Thyroid gland (tissue), 4 donors: ENCODE data around the gene NATD1. TPM values are rescaled to one million over a fixed set of nuclear protein-coding genes. Genes with fewer than 3 reads are reported as not detected.

ENCODE experiments used
- DNase-seq, 2 donors: peaks; one replicate each; pipeline ENCODE4 v3.0.0-alpha.2; 2019
- H3K27ac ChIP-seq, 3 donors: fragments of 200-600 bp; sonication (generic); 1 replicate in 2 of 3; 2 replicates in 1 of 3; pipeline ENCODE4 v1.5.1; 2016 to 2019; ENCODE audit warnings: mild to moderate bottlenecking in 1 of 3, moderate library complexity in 1 of 3
- H3K27me3 ChIP-seq: fragments of 200-600 bp; sonication (generic); one replicate; pipeline ENCODE4 v1.5.1; 2019
- H3K36me3 ChIP-seq, 2 donors: fragments of 200-600 bp; sonication (generic); one replicate each; pipeline ENCODE4 v1.5.1; 2016 to 2019
- H3K4me1 ChIP-seq, 2 donors: fragments of 200-600 bp; sonication (generic); one replicate each; pipeline ENCODE4 v1.5.1; 2017 to 2019
- H3K4me3 ChIP-seq, 3 donors: fragments of 200-600 bp; sonication (generic); replicated peaks in 1 of 3; 1 replicate in 2 of 3; 2 replicates in 1 of 3; pipeline ENCODE4 v1.5.1; 2016; ENCODE audit warnings: mild to moderate bottlenecking in 1 of 3
- H3K9me3 ChIP-seq: fragments of 200-600 bp; sonication (generic); one replicate; pipeline ENCODE4 v1.5.1; 2017
- CTCF ChIP-seq, 6 experiments: fragments of 200-600 bp in 3 of 6; fragments of 450-650 bp in 3 of 6; sonication (generic) in 3 of 6; IDR thresholded peaks; one replicate each; pipeline ENCODE4 v1.5.1; 2016 to 2019; ENCODE audit warnings: antibody characterized with exemption in 6 of 6, mild to moderate bottlenecking in 2 of 6, inconsistent platforms in 1 of 6, moderate library complexity in 1 of 6
- POLR2A ChIP-seq, 2 donors: fragments of 450-650 bp; IDR thresholded peaks; one replicate each; pipeline ENCODE4 v1.6.1; 2017; ENCODE audit warnings: antibody characterized with exemption in 2 of 2, mild to moderate bottlenecking in 2 of 2, moderate library complexity in 1 of 2
- WGBS, 2 donors: methylation state at CpG; one replicate each; pipeline ENCODE4 v1.1.5; 2017; 5-methylcytosine and 5-hydroxymethylcytosine counted together
- intact Hi-C: fragments of 100-400 bp; cut with DNase I; formaldehyde crosslinking; loops from one replicate; pipeline ENCODE4 v1.15.1; 2023
- total RNA-seq, 4 donors: library from RNA; depleted of rRNA; stranded (reverse); fragments of >200 nt; gene quantifications; one replicate each; pipeline ENCODE4 v1.2.3, GENCODE V29; 2016

NATD1 gene
- total RNA-seq, 4 donors from 2014 or later = 18.6 to 34.1 (median 21.2) TPM

GRCh38 chr17:21269394-21269793 lies 16.2 kb upstream of the NATD1 start:
- TF ChIP-seq POLR2A (IDR thresholded peaks at IDR 0.05) = no peak
- 73% methylated on average over 8 of the region's 8 CpGs for WGBS, 2 donors
- H3K4me1 ChIP-seq = peaks cover under 1 to 1% of the 10 kb centered on the region in 2 donors
- no peak for DNase-seq
- H3K36me3 ChIP-seq = no peaks in the 10 kb centered on the region
- H3K27me3 ChIP-seq = no peaks in the 10 kb centered on the region
- H3K9me3 ChIP-seq = no peaks in the 10 kb centered on the region
- intact Hi-C loops = no loop called here
- no peak overlapping the region for H3K4me3 ChIP-seq
- H3K27ac ChIP-seq = no peak overlapping the region

GRCh38 chr17:21268596-21269188 lies 15.5 kb upstream of the NATD1 start:
- intact Hi-C loops = no loop called here
- 88 to 95% methylated on average over 7 of the region's 7 CpGs for whole genome bisulfite sequencing, 2 donors
- no peak overlapping the region for H3K27ac ChIP-seq
- H3K27me3 ChIP-seq = no peaks in the 10 kb centered on the region
- no peaks in the 10 kb centered on the region for H3K9me3 ChIP-seq
- H3K4me1 ChIP-seq = no peaks in the 10 kb centered on the region
- no peak for DNase-seq
- no peaks in the 10 kb centered on the region for H3K36me3 ChIP-seq
- no peak overlapping the region for H3K4me3 ChIP-seq
- no peak for TF ChIP-seq CTCF (IDR thresholded peaks at IDR 0.05)
- no peak for TF ChIP-seq POLR2A (IDR thresholded peaks at IDR 0.05)

GRCh38 chr17:21263376-21263775 lies 10.2 kb upstream of the NATD1 start:
- 74 to 78% methylated on average over 6 of the region's 6 CpGs for WGBS, 2 donors
- no peak for DNase-seq
- intact Hi-C loops = no loop called here
- Histone ChIP-seq H3K4me1 (peaks cover 0 to 15% of the 10 kb centered on the region in 2 donors), H3K27me3 (no peaks in the 10 kb centered on the region), H3K36me3 (no peaks in the 10 kb centered on the region), H3K4me3 (no peak overlapping the region), H3K9me3 (no peaks in the 10 kb centered on the region), H3K27ac (no peak overlapping the region)
- TF ChIP-seq POLR2A (IDR thresholded peaks at IDR 0.05) = no peak
- no peak for TF ChIP-seq CTCF (IDR thresholded peaks at IDR 0.05)

- Histone ChIP-seq H3K4me3 (no peak overlapping the region), H3K27me3 (no peaks in the 10 kb centered on the region), H3K4me1 (peaks cover 0 to 18% of the 10 kb centered on the region in 2 donors), H3K9me3 (no peaks in the 10 kb centered on the region), H3K27ac (no peak overlapping the region), H3K36me3 (no peaks in the 10 kb centered on the region)
- TF ChIP-seq POLR2A (IDR thresholded peaks at IDR 0.05) (no peak), CTCF (IDR thresholded peaks at IDR 0.05) (no peak)
- 83 to 91% methylated on average over 11 to 12 of the region's 12 CpGs for WGBS, 2 donors
- DNase-seq = no peak
- intact Hi-C loops = no loop called here
Measured at GRCh38 chr17:21262259-21262993, 9.2 kb upstream of the NATD1 start.

GRCh38 chr17:21258593-21258992 lies 5.4 kb upstream of the NATD1 start:
- H3K36me3 ChIP-seq = no peaks in the 10 kb centered on the region
- H3K9me3 ChIP-seq = no peaks in the 10 kb centered on the region
- no peak overlapping the region for H3K27ac ChIP-seq
- intact Hi-C loops = loop anchor here (10.0 kb wide), 1 partner anchor 134 kb away; the partner anchor contains the start of gene DHRS7B
- peaks cover 9 to 42% of the 10 kb centered on the region in 2 donors for H3K4me1 ChIP-seq
- DNase-seq = no peak
- H3K4me3 ChIP-seq = no peak overlapping the region
- WGBS, 2 donors = 94% methylated on average over 7 of the region's 7 CpGs
- TF ChIP-seq POLR2A (IDR thresholded peaks at IDR 0.05) = no peak
- TF ChIP-seq CTCF (IDR thresholded peaks at IDR 0.05) = no peak
- no peaks in the 10 kb centered on the region for H3K27me3 ChIP-seq
